ENCODE measurements around the gene PALM. TPM values are rescaled to one million over a fixed set of nuclear protein-coding genes. Genes with fewer than 3 reads are reported as not detected.

Gene PALM
- total RNA-seq, 2 experiments from 2014 or later = 1.2 TPM; not detected in 1

GRCh38 chr19:677601-678436 lies 30.9 kb upstream of the PALM start:
- TF ChIP-seq EZH2phosphoT487 (IDR thresholded peaks at IDR 0.05; ENCODE audit: borderline replicate concordance, low read depth, low read length) (no peak), CTCF (conservative IDR thresholded peaks at IDR 0.05; ENCODE audit: low read length) (no peak)
- H3K9me3 ChIP-seq (ENCODE audit: low read length) = no peaks in the 10 kb centered on the region
- H3K36me3 ChIP-seq (ENCODE audit: insufficient read depth, low read length) = no peaks in the 10 kb centered on the region
- H4K20me1 ChIP-seq (ENCODE audit: insufficient read depth, low read length) = no peaks in the 10 kb centered on the region; the same call in 1 of the 2 replicates
- H3K9me2 ChIP-seq (ENCODE audit: insufficient read depth, low read length) = no peaks in the 10 kb centered on the region
- no peak overlapping the region for H3K4me2 ChIP-seq (ENCODE audit: low read length)
- no peak overlapping the region for H2AFZ ChIP-seq (ENCODE audit: low read length)
- BruUV-seq (replicated peaks) = TSS peak; percentile 83
- ChIA-PET POLR2A (interaction anchor here (0.6 kb wide), 1 partner anchor 52 kb away, joined by 3 read pairs; no protein-coding TSS in a partner anchor), CTCF (ENCODE audit: unreplicated experiment) (no interaction called here)
- no peaks in the 10 kb centered on the region for H3K79me2 ChIP-seq (ENCODE audit: insufficient read depth, low read depth, low read length)
- intact Hi-C loops (cut with micrococcal nuclease; ENCODE audit: unreplicated experiment) = no loop called here
- H3K27ac ChIP-seq (ENCODE audit: low read depth, low read length, poor library complexity, severe bottlenecking) = no peak overlapping the region
- H3K4me1 ChIP-seq (ENCODE audit: insufficient read depth, low read length, poor library complexity, severe bottlenecking) = peaks cover 10% of the 10 kb centered on the region
- H3K4me3 ChIP-seq (ENCODE audit: low read depth, low read length, poor library complexity, severe bottlenecking) = no peak overlapping the region
- DNase-seq (ENCODE audit: low spot score) = peak; percentile 42

GRCh38 chr19:678791-679388 lies 29.8 kb upstream of the PALM start:
- H3K79me2 ChIP-seq (ENCODE audit: insufficient read depth, low read depth, low read length) = no peaks in the 10 kb centered on the region
- BruUV-seq (replicated peaks) = no TSS peak
- no peak for DNase-seq (ENCODE audit: low spot score)
- intact Hi-C loops (cut with micrococcal nuclease; ENCODE audit: unreplicated experiment) = no loop called here
- H4K20me1 ChIP-seq (ENCODE audit: insufficient read depth, low read length) = no peaks in the 10 kb centered on the region; the same call in 1 of the 2 replicates
- H3K9me2 ChIP-seq (ENCODE audit: insufficient read depth, low read length) = no peaks in the 10 kb centered on the region
- H3K9me3 ChIP-seq (ENCODE audit: low read length) = no peaks in the 10 kb centered on the region
- H2AFZ ChIP-seq (ENCODE audit: low read length) = no peak overlapping the region
- peak overlapping the region; percentile 85 for H3K4me2 ChIP-seq (ENCODE audit: low read length)
- peaks cover 10% of the 10 kb centered on the region for H3K4me1 ChIP-seq (ENCODE audit: insufficient read depth, low read length, poor library complexity, severe bottlenecking)
- POLR2A ChIA-PET = interaction anchor here (0.8 kb wide), 1 partner anchor 8 kb away, joined by 3 read pairs; no protein-coding TSS in a partner anchor
- peak overlapping the region; percentile 98 for H3K4me3 ChIP-seq (ENCODE audit: low read depth, low read length, poor library complexity, severe bottlenecking)
- CTCF ChIA-PET (ENCODE audit: unreplicated experiment) = no interaction called here
- H3K27ac ChIP-seq (ENCODE audit: low read depth, low read length, poor library complexity, severe bottlenecking) = no peak overlapping the region
- no peaks in the 10 kb centered on the region for H3K36me3 ChIP-seq (ENCODE audit: insufficient read depth, low read length)
- TF ChIP-seq EZH2phosphoT487 (IDR thresholded peaks at IDR 0.05; ENCODE audit: borderline replicate concordance, low read depth, low read length) = no peak
- TF ChIP-seq CTCF (conservative IDR thresholded peaks at IDR 0.05; ENCODE audit: low read length) = no peak
